Activated T-cell treated with anti-CD3 and anti-CD28 coated beads, Interleukin-2, amount 50 U/mL, for 72 hours (primary cell): ENCODE results near the gene HEXIM1. TPM values are rescaled to one million over a fixed set of nuclear protein-coding genes. Genes with fewer than 3 reads are reported as not detected.

Source experiments
- ATAC-seq, 2 donors: fragments of 150-1000 bp; cut with Tn5 transposase; replicated peaks in 1 of 2; 2 replicates each; pipeline ENCODE4 v1.10.0; 2021; ENCODE audit warnings: moderate library complexity in 2 of 2, mild to moderate bottlenecking in 1 of 2
- DNase-seq, 2 donors: peaks; one replicate each; pipeline ENCODE4 v3.0.0; 2021 to 2022; ENCODE audit warnings: mixed read lengths in 1 of 2
- H3K27ac Mint-ChIP-seq: one replicate; pipeline ENCODE4 v1.8.0; 2022; ENCODE audit warnings: mild to moderate bottlenecking, moderate library complexity, mixed read lengths
- H3K27me3 Mint-ChIP-seq: one replicate; pipeline ENCODE4 v1.8.0; 2022; ENCODE audit warnings: low read depth, mixed read lengths
- H3K36me3 Mint-ChIP-seq, 2 donors: one replicate each; pipeline ENCODE4 v1.8.0; 2022; ENCODE audit warnings: mixed read lengths in 2 of 2, mild to moderate bottlenecking in 1 of 2; ENCODE audit not compliant: insufficient read depth in 2 of 2
- H3K4me1 Mint-ChIP-seq: one replicate; pipeline ENCODE4 v1.8.0; 2022; ENCODE audit warnings: low read depth, mixed read lengths
- H3K4me3 Mint-ChIP-seq, 2 donors: one replicate each; pipeline ENCODE4 v1.8.0; 2022; ENCODE audit warnings: mild to moderate bottlenecking in 2 of 2, mixed read lengths in 2 of 2, moderate library complexity in 2 of 2
- H3K9me3 Mint-ChIP-seq, 2 donors: one replicate each; pipeline ENCODE4 v1.8.0; 2022; ENCODE audit warnings: mixed read lengths in 2 of 2
- total RNA-seq, 2 donors: library from RNA; stranded (reverse); gene quantifications; one replicate each; pipeline ENCODE4 v1.2.3, GENCODE V29; 2022

The HEXIM1 gene
- total RNA-seq, 2 donors from 2014 or later: 58.0 to 63.3 TPM

- no peaks in the 10 kb centered on the region for H3K9me3 Mint-ChIP-seq
- ATAC-seq (no peak), DNase-seq (no peak)
- no peak overlapping the region for H3K4me3 Mint-ChIP-seq
- no peak overlapping the region for H3K27ac Mint-ChIP-seq
- H3K36me3 Mint-ChIP-seq: peaks cover 1 to 3% of the 10 kb centered on the region in 2 donors
- no peaks in the 10 kb centered on the region for H3K27me3 Mint-ChIP-seq
- no peaks in the 10 kb centered on the region for H3K4me1 Mint-ChIP-seq
Measured at GRCh38 chr17:45107293-45108010, 40.8 kb upstream of the HEXIM1 start.

DNA sequence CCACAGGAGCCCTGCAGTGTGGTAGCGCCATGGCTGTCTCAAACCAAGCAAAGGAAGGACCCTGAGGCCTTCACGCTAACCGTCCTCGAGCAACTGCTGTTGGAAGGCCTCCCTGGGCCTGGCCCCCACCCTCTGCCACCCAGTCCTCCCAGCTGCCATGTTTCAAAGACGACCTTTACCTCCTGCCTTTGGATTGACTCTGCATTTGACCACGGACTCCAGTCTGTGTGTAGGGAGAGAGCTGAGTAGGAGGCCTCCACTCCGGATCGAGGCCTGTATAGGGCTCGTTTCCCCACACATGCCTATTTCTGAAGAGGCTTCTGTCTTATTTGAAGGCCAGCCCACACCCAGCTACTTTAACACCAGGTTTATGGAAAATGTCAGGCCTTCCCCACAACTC, 40.2 kb upstream of the HEXIM1 start:
- DNase-seq (no peak), ATAC-seq (no peak)
- no peak overlapping the region for H3K4me3 Mint-ChIP-seq
- H3K9me3 Mint-ChIP-seq: no peaks in the 10 kb centered on the region
- H3K36me3 Mint-ChIP-seq: peaks cover 0 to 3% of the 10 kb centered on the region in 2 donors
- no peaks in the 10 kb centered on the region for H3K4me1 Mint-ChIP-seq
- H3K27ac Mint-ChIP-seq: no peak overlapping the region
- no peaks in the 10 kb centered on the region for H3K27me3 Mint-ChIP-seq

DNA sequence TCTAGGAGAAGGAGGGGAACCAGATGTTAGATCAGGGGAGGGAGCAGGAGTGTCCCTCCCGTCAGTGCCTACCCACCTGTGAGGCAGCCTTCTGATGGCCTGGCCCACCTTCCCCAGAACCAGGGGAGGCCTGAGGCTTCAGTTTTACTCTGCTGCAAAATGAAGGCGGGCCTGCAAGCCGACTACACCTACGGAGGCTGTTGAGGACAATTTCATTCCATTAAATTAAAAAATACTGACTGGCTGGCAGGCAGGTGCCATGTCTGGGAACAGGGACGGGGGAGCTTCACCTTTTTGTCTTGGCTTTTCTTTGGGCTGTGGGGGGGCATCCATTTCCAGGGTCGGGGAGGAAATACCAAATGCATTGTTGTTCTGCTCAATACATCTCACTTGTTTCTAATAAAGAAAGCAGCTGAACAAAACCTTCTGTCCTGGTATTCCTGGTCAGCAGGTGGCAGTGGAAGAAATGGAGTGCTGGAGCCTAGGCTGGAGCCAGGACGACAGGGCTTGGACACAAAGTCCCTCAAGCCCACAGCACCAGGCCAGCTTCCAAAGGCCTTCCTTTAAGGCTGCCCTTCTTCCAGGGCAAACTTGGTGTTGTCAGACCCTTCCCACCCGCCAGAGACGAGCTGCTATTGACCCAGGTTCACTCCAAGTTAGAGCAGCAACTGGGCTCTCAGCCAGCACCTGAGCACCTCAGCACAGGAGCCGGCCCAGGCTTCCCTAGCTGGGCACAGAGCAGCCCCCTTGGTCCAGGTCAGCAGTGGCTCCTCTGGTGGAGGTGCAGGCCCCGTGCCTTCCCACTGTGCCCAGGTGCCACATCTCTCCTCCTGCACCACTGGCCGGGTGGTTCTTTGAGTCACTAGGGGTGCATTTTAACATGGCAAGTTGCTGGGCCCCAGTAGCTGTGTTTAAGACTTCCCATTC, 39.4 kb upstream of the HEXIM1 start:
- Mint-ChIP-seq H3K4me3 (no peak overlapping the region), H3K27me3 (no peaks in the 10 kb centered on the region), H3K27ac (no peak overlapping the region), H3K9me3 (no peaks in the 10 kb centered on the region), H3K36me3 (peaks cover 0 to 3% of the 10 kb centered on the region in 2 donors), H3K4me1 (no peaks in the 10 kb centered on the region)
- no peak for ATAC-seq
- DNase-seq: no peak

GRCh38 chr17:45110676-45111611, 37.3 kb upstream of the HEXIM1 start:
- H3K4me3 Mint-ChIP-seq: no peak overlapping the region
- no peak for DNase-seq
- no peaks in the 10 kb centered on the region for H3K36me3 Mint-ChIP-seq
- no peaks in the 10 kb centered on the region for H3K9me3 Mint-ChIP-seq
- H3K4me1 Mint-ChIP-seq: no peaks in the 10 kb centered on the region
- no peak for ATAC-seq
- H3K27me3 Mint-ChIP-seq: peaks cover 4% of the 10 kb centered on the region
- no peak overlapping the region for H3K27ac Mint-ChIP-seq

GRCh38 chr17:45111850-45112249, 36.4 kb upstream of the HEXIM1 start:
- Mint-ChIP-seq H3K36me3 (no peaks in the 10 kb centered on the region), H3K27me3 (peaks cover 5% of the 10 kb centered on the region), H3K4me1 (no peaks in the 10 kb centered on the region), H3K4me3 (no peak overlapping the region), H3K9me3 (no peaks in the 10 kb centered on the region), H3K27ac (no peak overlapping the region)
- ATAC-seq (no peak), DNase-seq (no peak)

- no peak overlapping the region for H3K27ac Mint-ChIP-seq
Measured at GRCh38 chr17:45112559-45113423, 35.5 kb upstream of the HEXIM1 start.

GRCh38 chr17:45113424-45113754, 34.9 kb upstream of the HEXIM1 start:
- Mint-ChIP-seq H3K4me1 (no peaks in the 10 kb centered on the region), H3K27me3 (peaks cover 5% of the 10 kb centered on the region), H3K4me3 (no peak overlapping the region), H3K27ac (no peak overlapping the region), H3K36me3 (no peaks in the 10 kb centered on the region), H3K9me3 (no peaks in the 10 kb centered on the region)
- no peak for DNase-seq
- ATAC-seq: no peak

More at GRCh38 chr17:45112559-45113423, 35.5 kb upstream of the HEXIM1 start:
- ATAC-seq (no peak), DNase-seq (no peak)
- Mint-ChIP-seq H3K36me3 (no peaks in the 10 kb centered on the region), H3K9me3 (no peaks in the 10 kb centered on the region), H3K4me3 (no peak overlapping the region), H3K27me3 (peaks cover 5% of the 10 kb centered on the region), H3K4me1 (no peaks in the 10 kb centered on the region)

GRCh38 chr17:45114117-45114932, 34.0 kb upstream of the HEXIM1 start:
- H3K4me1 Mint-ChIP-seq: no peaks in the 10 kb centered on the region
- no peak overlapping the region for H3K27ac Mint-ChIP-seq
- DNase-seq (no peak), ATAC-seq (peak in 1 of 2 donors; percentile 13)
- no peak overlapping the region for H3K4me3 Mint-ChIP-seq
- peaks cover 5% of the 10 kb centered on the region for H3K27me3 Mint-ChIP-seq
- no peaks in the 10 kb centered on the region for H3K36me3 Mint-ChIP-seq
- no peaks in the 10 kb centered on the region for H3K9me3 Mint-ChIP-seq

DNA sequence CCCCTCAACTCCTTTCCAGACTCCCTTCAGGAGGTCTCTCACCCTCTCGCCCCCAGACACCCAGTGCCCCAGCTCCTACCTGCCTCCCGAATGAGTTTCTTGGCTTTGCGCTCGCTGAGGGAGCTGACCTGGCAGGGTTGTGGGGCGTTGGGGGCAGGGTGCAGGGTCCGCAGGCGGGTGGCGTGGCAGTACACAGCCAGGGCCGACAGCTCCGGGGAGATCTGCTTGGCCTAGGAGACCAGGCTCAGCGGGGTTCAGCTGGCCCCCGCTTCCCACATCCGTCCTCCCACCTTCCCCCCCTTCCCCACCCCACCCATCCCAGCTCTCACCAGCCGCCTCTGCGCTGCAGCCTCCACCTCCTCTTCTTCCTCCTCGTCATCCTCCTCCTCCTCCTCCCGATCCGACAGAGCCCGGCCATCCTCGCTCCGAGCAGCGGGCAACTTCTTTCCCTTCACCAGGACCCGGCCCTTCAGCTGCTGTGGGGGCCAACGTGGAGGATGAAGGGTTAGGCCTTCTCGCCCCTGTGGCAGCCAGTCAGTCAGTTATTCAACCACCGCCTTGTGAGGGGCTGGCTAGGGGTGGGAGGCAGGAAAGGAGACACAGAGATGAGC, 33.2 kb upstream of the HEXIM1 start:
- ATAC-seq (no peak), DNase-seq (no peak)
- no peaks in the 10 kb centered on the region for H3K4me1 Mint-ChIP-seq
- no peak overlapping the region for H3K4me3 Mint-ChIP-seq
- no peaks in the 10 kb centered on the region for H3K9me3 Mint-ChIP-seq
- H3K36me3 Mint-ChIP-seq: no peaks in the 10 kb centered on the region
- H3K27me3 Mint-ChIP-seq: peaks cover 5% of the 10 kb centered on the region
- no peak overlapping the region for H3K27ac Mint-ChIP-seq

GRCh38 chr17:45115871-45116270, 32.4 kb upstream of the HEXIM1 start:
- Mint-ChIP-seq H3K4me1 (no peaks in the 10 kb centered on the region), H3K9me3 (no peaks in the 10 kb centered on the region), H3K36me3 (no peaks in the 10 kb centered on the region), H3K4me3 (no peak overlapping the region), H3K27ac (no peak overlapping the region), H3K27me3 (peaks cover 5% of the 10 kb centered on the region)
- no peak for ATAC-seq
- DNase-seq: no peak

DNA sequence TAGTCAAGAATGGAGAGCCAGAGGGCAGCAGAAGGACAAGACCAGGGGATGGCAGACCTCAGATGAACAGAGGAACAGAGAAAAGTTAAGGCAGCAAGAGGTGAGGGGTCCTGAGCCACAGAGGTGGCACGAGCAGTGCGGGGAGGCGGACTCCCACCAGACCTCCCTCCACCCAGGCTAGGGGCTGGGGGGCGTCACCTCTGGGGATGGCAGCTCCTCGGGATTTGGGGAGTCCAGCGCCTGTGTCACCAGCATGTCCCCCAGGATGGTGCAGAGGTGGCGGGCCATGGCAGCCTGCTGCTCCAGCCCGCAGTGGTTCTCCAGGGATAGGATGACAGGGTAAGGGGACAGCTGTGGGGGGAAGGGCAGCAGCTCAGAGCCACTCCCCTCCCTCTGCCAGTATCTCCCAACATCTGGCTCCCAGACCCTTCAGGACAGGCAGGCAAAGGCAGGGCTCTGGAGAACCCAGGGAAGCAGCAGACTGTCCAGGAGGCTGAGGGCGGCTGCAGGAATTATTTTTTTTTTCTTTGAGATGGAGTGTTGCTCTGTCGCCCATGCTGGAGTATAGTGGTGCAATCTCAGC, 31.8 kb upstream of the HEXIM1 start:
- ATAC-seq (no peak), DNase-seq (no peak)
- Mint-ChIP-seq H3K36me3 (no peaks in the 10 kb centered on the region), H3K9me3 (no peaks in the 10 kb centered on the region), H3K4me3 (no peak overlapping the region), H3K4me1 (no peaks in the 10 kb centered on the region), H3K27ac (no peak overlapping the region), H3K27me3 (peaks cover 5% of the 10 kb centered on the region)
